ENCODE data around the gene PTPRU. TPM values are rescaled to one million over a fixed set of nuclear protein-coding genes. Genes with fewer than 3 reads are reported as not detected.

PTPRU gene
- total RNA-seq, 1 experiment from 2014 or later: 25.7 TPM

GRCh38 chr1:29289493-29289892 is 53.2 kb downstream of the PTPRU start:
- Histone ChIP-seq H3K36me3 (ENCODE audit: low read depth, low read length) (no peaks in the 10 kb centered on the region), H3K27me3 (ENCODE audit: low read length) (no peaks in the 10 kb centered on the region), H3K4me2 (ENCODE audit: low read length) (no peak overlapping the region), H3K79me2 (ENCODE audit: low read length) (no peaks in the 10 kb centered on the region), H3K4me1 (ENCODE audit: insufficient read depth, low read length) (no peaks in the 10 kb centered on the region), H3K9me2 (replicated peaks; ENCODE audit: low read length) (no peaks in the 10 kb centered on the region), H3K27ac (ENCODE audit: low read length) (no peak overlapping the region), H4K20me1 (ENCODE audit: low read length) (no peaks in the 10 kb centered on the region), H3K4me3 (ENCODE audit: low read length) (no peak overlapping the region), H3K9me3 (ENCODE audit: low read length) (no peaks in the 10 kb centered on the region), H3K9ac (ENCODE audit: low read length) (no peak overlapping the region), H3F3A (ENCODE audit: low read length, unreplicated experiment) (no peaks in the 10 kb centered on the region), H2AFZ (ENCODE audit: low read length) (no peak overlapping the region)
- TF ChIP-seq, protein P1, sequence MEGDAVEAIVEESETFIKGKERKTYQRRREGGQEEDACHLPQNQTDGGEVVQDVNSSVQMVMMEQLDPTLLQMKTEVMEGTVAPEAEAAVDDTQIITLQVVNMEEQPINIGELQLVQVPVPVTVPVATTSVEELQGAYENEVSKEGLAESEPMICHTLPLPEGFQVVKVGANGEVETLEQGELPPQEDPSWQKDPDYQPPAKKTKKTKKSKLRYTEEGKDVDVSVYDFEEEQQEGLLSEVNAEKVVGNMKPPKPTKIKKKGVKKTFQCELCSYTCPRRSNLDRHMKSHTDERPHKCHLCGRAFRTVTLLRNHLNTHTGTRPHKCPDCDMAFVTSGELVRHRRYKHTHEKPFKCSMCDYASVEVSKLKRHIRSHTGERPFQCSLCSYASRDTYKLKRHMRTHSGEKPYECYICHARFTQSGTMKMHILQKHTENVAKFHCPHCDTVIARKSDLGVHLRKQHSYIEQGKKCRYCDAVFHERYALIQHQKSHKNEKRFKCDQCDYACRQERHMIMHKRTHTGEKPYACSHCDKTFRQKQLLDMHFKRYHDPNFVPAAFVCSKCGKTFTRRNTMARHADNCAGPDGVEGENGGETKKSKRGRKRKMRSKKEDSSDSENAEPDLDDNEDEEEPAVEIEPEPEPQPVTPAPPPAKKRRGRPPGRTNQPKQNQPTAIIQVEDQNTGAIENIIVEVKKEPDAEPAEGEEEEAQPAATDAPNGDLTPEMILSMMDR (conservative IDR thresholded peaks at IDR 0.05; ENCODE audit: low read depth, low read length): no peak
- TF ChIP-seq EZH2 (IDR thresholded peaks at IDR 0.05; ENCODE audit: low read length, unreplicated experiment) (no peak), EZH2phosphoT487 (IDR thresholded peaks at IDR 0.05; ENCODE audit: borderline replicate concordance, low read length) (no peak)
- ChIA-PET POLR2A (ENCODE audit: unreplicated experiment) (no interaction called here), CTCF (no interaction called here)
- ATAC-seq: no peak
- BruUV-seq (replicated peaks): no TSS peak
- DNase-seq: no peak
- intact Hi-C loops (cut with micrococcal nuclease): no loop called here

DNA sequence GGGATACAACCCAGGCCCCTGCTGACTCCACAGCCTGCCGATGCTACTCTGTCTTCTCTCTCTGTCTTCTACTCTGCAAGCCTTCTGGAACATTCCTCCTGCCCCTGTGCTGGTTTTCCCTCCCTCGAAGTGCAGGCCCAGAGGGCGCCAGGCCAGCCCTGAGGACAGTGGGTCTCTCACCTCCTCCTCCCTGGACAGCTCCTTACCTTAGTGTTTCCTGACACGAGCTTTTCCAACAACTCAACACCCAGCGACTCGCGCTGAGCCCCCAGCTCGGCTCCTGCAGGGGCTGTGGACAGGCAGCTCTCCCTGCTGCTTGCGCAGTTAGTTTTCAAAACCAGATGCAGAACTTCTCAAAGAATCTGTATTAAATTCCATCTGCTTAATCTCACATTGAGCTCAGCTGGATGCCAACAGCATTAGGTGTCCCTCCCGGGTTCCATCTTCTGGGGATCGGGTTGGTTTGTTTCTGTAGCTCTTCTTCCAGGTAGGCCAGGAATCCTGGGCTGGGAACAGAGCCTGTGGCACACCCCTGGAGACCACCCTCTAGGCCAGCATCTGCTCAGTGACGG is 54.2 kb downstream of the PTPRU start:
- no peak overlapping the region for H3K27ac ChIP-seq (ENCODE audit: low read length)
- no peaks in the 10 kb centered on the region for H3K79me2 ChIP-seq (ENCODE audit: low read length)
- no peaks in the 10 kb centered on the region for H3K4me1 ChIP-seq (ENCODE audit: insufficient read depth, low read length)
- intact Hi-C loops (cut with micrococcal nuclease): no loop called here
- DNase-seq (no peak), ATAC-seq (no peak)
- POLR2A ChIA-PET (ENCODE audit: unreplicated experiment): no interaction called here
- BruUV-seq (replicated peaks): no TSS peak
- CTCF ChIA-PET: no interaction called here
- H3K4me3 ChIP-seq (ENCODE audit: low read length): no peak overlapping the region
- no peaks in the 10 kb centered on the region for H3K9me2 ChIP-seq (replicated peaks; ENCODE audit: low read length)
- H2AFZ ChIP-seq (ENCODE audit: low read length): no peak overlapping the region
- H3K36me3 ChIP-seq (ENCODE audit: low read depth, low read length): no peaks in the 10 kb centered on the region
- no peaks in the 10 kb centered on the region for H4K20me1 ChIP-seq (ENCODE audit: low read length)
- no peak overlapping the region for H3K9ac ChIP-seq (ENCODE audit: low read length)
- H3F3A ChIP-seq (ENCODE audit: low read length, unreplicated experiment): no peaks in the 10 kb centered on the region
- no peaks in the 10 kb centered on the region for H3K27me3 ChIP-seq (ENCODE audit: low read length)
- H3K4me2 ChIP-seq (ENCODE audit: low read length): no peak overlapping the region
- H3K9me3 ChIP-seq (ENCODE audit: low read length): no peaks in the 10 kb centered on the region
- TF ChIP-seq EZH2 (IDR thresholded peaks at IDR 0.05; ENCODE audit: low read length, unreplicated experiment) (no peak), EZH2phosphoT487 (IDR thresholded peaks at IDR 0.05; ENCODE audit: borderline replicate concordance, low read length) (no peak)
- TF ChIP-seq, protein P1 (conservative IDR thresholded peaks at IDR 0.05; ENCODE audit: low read depth, low read length): no peak

- Histone ChIP-seq H3F3A (ENCODE audit: low read length, unreplicated experiment) (no peaks in the 10 kb centered on the region), H3K27me3 (ENCODE audit: low read length) (no peaks in the 10 kb centered on the region), H3K79me2 (ENCODE audit: low read length) (no peaks in the 10 kb centered on the region), H3K27ac (ENCODE audit: low read length) (no peak overlapping the region), H3K4me3 (ENCODE audit: low read length) (no peak overlapping the region), H3K9ac (ENCODE audit: low read length) (no peak overlapping the region), H4K20me1 (ENCODE audit: low read length) (no peaks in the 10 kb centered on the region), H3K9me3 (ENCODE audit: low read length) (no peaks in the 10 kb centered on the region), H3K4me1 (ENCODE audit: insufficient read depth, low read length) (no peaks in the 10 kb centered on the region), H2AFZ (ENCODE audit: low read length) (no peak overlapping the region), H3K4me2 (ENCODE audit: low read length) (no peak overlapping the region), H3K36me3 (ENCODE audit: low read depth, low read length) (no peaks in the 10 kb centered on the region), H3K9me2 (replicated peaks; ENCODE audit: low read length) (no peaks in the 10 kb centered on the region)
- no peak for DNase-seq
- ChIA-PET CTCF (no interaction called here), POLR2A (ENCODE audit: unreplicated experiment) (no interaction called here)
- BruUV-seq (replicated peaks): no TSS peak
- ATAC-seq: no peak
- TF ChIP-seq, protein P1 (conservative IDR thresholded peaks at IDR 0.05; ENCODE audit: low read depth, low read length): no peak
- no peak for TF ChIP-seq EZH2phosphoT487 (IDR thresholded peaks at IDR 0.05; ENCODE audit: borderline replicate concordance, low read length)
- no peak for TF ChIP-seq EZH2 (IDR thresholded peaks at IDR 0.05; ENCODE audit: low read length, unreplicated experiment)
- intact Hi-C loops (cut with micrococcal nuclease): no loop called here
Observed at GRCh38 chr1:29291756-29292155, 55.4 kb downstream of the PTPRU start.
